ENCODE results near the gene RPUSD1. TPM values are rescaled to one million over a fixed set of nuclear protein-coding genes. Genes with fewer than 3 reads are reported as not detected.

The RPUSD1 gene
- polyA plus RNA-seq, 3 donors: 29.5 to 38.1 (median 31.5) TPM

GRCh38 chr16:794853-795466 is 6.8 kb upstream of the RPUSD1 start:
- no peaks in the 10 kb centered on the region for H3K9me3 ChIP-seq (replicated peaks in 1 of 2; ENCODE audit: control insufficient read depth in 1 of 2, insufficient read depth in 1 of 2, low read length in 2 of 2)
- H3K9me3 Mint-ChIP-seq: peaks cover 0 to 5% (median 0%) of the 10 kb centered on the region in 7 donors
- no peak for DNase-seq
- no peak overlapping the region for H3K4me2 ChIP-seq (replicated peaks; ENCODE audit: extremely low read depth, low read length, poor library complexity, severe bottlenecking)
- TF ChIP-seq CTCF (IDR thresholded peaks at IDR 0.05): no peak
- H3K36me3 ChIP-seq (replicated peaks in 1 of 2; ENCODE audit: control insufficient read depth in 1 of 2, insufficient read depth in 2 of 2, low read length in 2 of 2): peaks cover 0 to 4% of the 10 kb centered on the region in 2 donors
- H3K27me3 Mint-ChIP-seq (ENCODE audit: low read depth in 3 of 3): peaks cover 2 to 17% (median 9%) of the 10 kb centered on the region in 3 donors
- no peak overlapping the region for H3K27ac ChIP-seq (ENCODE audit: low read depth in 1 of 2, low read length in 2 of 2)
- no peaks in the 10 kb centered on the region for H3K79me2 ChIP-seq (ENCODE audit: insufficient read depth, low read length)
- peaks cover under 1 to 7% of the 10 kb centered on the region in 2 donors for H3K27me3 ChIP-seq (ENCODE audit: control insufficient read depth in 2 of 2, insufficient read depth in 2 of 2, low read length in 2 of 2)
- peaks cover 13 to 36% of the 10 kb centered on the region in 2 donors for H3K36me3 Mint-ChIP-seq
- no peak overlapping the region for H2AFZ ChIP-seq (ENCODE audit: insufficient read depth, low read depth, low read length, poor library complexity, severe bottlenecking)
- WGBS (ENCODE audit: insufficient coverage): 94% methylated on average over 21 of the region's 31 CpGs
- H3K4me1 ChIP-seq (ENCODE audit: control insufficient read depth in 1 of 2, insufficient read depth in 2 of 2, low read length in 2 of 2): no peaks in the 10 kb centered on the region
- H3K4me1 Mint-ChIP-seq: peaks cover under 1% of the 10 kb centered on the region
- no peak overlapping the region for H3K4me3 Mint-ChIP-seq
- H3K27ac Mint-ChIP-seq: no peak overlapping the region
- H4K20me1 ChIP-seq (ENCODE audit: insufficient read depth, low read length): no peaks in the 10 kb centered on the region
- H3K9ac ChIP-seq (ENCODE audit: insufficient read depth, low read length, poor library complexity, severe bottlenecking): no peak overlapping the region
- no peak overlapping the region for H3K4me3 ChIP-seq (replicated peaks in 1 of 3; ENCODE audit: low read depth in 2 of 3, low read length in 3 of 3)
- intact Hi-C loops (cut with micrococcal nuclease): no loop called here

- peaks cover 0 to 5% (median 0%) of the 10 kb centered on the region in 7 donors for H3K9me3 Mint-ChIP-seq
- H3K9ac ChIP-seq (ENCODE audit: insufficient read depth, low read length, poor library complexity, severe bottlenecking): no peak overlapping the region
- H3K27ac ChIP-seq (ENCODE audit: low read depth in 1 of 2, low read length in 2 of 2): no peak overlapping the region
- intact Hi-C loops (cut with micrococcal nuclease): no loop called here
- no peak overlapping the region for H3K4me3 Mint-ChIP-seq
- no peaks in the 10 kb centered on the region for H4K20me1 ChIP-seq (ENCODE audit: insufficient read depth, low read length)
- WGBS (ENCODE audit: insufficient coverage): 95% methylated on average over 24 of the region's 40 CpGs
- no peak overlapping the region for H3K27ac Mint-ChIP-seq
- H2AFZ ChIP-seq (ENCODE audit: insufficient read depth, low read depth, low read length, poor library complexity, severe bottlenecking): no peak overlapping the region
- no peak overlapping the region for H3K4me2 ChIP-seq (replicated peaks; ENCODE audit: extremely low read depth, low read length, poor library complexity, severe bottlenecking)
- no peak for TF ChIP-seq CTCF (IDR thresholded peaks at IDR 0.05)
- no peak for DNase-seq
- H3K36me3 ChIP-seq (replicated peaks in 1 of 2; ENCODE audit: control insufficient read depth in 1 of 2, insufficient read depth in 2 of 2, low read length in 2 of 2): peaks cover 0 to 4% of the 10 kb centered on the region in 2 donors
- peaks cover 13 to 36% of the 10 kb centered on the region in 2 donors for H3K36me3 Mint-ChIP-seq
- no peak overlapping the region for H3K4me3 ChIP-seq (replicated peaks in 1 of 3; ENCODE audit: low read depth in 2 of 3, low read length in 3 of 3)
- H3K79me2 ChIP-seq (ENCODE audit: insufficient read depth, low read length): peaks cover 2% of the 10 kb centered on the region
- H3K27me3 ChIP-seq (ENCODE audit: control insufficient read depth in 2 of 2, insufficient read depth in 2 of 2, low read length in 2 of 2): peaks cover 0 to under 1% of the 10 kb centered on the region in 2 donors
- H3K9me3 ChIP-seq (replicated peaks in 1 of 2; ENCODE audit: control insufficient read depth in 1 of 2, insufficient read depth in 1 of 2, low read length in 2 of 2): no peaks in the 10 kb centered on the region
- peaks cover 0 to 10% (median 7%) of the 10 kb centered on the region in 3 donors for H3K27me3 Mint-ChIP-seq (ENCODE audit: low read depth in 3 of 3)
- peaks cover 1 to 5% of the 10 kb centered on the region in 2 donors for H3K4me1 ChIP-seq (ENCODE audit: control insufficient read depth in 1 of 2, insufficient read depth in 2 of 2, low read length in 2 of 2)
- peaks cover 2% of the 10 kb centered on the region for H3K4me1 Mint-ChIP-seq
Observed at GRCh38 chr16:794091-794822, 6.1 kb upstream of the RPUSD1 start.

Data from CD14-positive monocyte (primary cell).